IPS DF 6.9 (cell line): ENCODE data around the gene GPR26.

Experiments
- DNase-seq: peaks from one replicate; pipeline ENCODE4 v3.0.0-alpha.2; 2013; ENCODE audit warnings: low read depth, low spot score
- H3K27ac ChIP-seq: one replicate; pipeline ENCODE4 v1.5.1; 2013; ENCODE audit warnings: low read length, control low read depth
- H3K27me3 ChIP-seq: 2 replicates; pipeline ENCODE4 v1.6.1; 2013; ENCODE audit warnings: mild to moderate bottlenecking, low read length; ENCODE audit not compliant: control insufficient read depth, insufficient read depth
- H3K36me3 ChIP-seq: 2 replicates; pipeline ENCODE4 v1.6.1; 2013; ENCODE audit warnings: low read length; ENCODE audit not compliant: control insufficient read depth, insufficient read depth
- H3K4me1 ChIP-seq: 2 replicates; pipeline ENCODE4 v1.6.1; 2013; ENCODE audit warnings: low read length; ENCODE audit not compliant: control insufficient read depth, insufficient read depth
- H3K4me3 ChIP-seq: 2 replicates; pipeline ENCODE4 v1.5.1; 2013; ENCODE audit warnings: mild to moderate bottlenecking, low read length
- H3K9me3 ChIP-seq: 2 replicates; pipeline ENCODE4 v1.6.1; 2013; ENCODE audit warnings: low read length, inconsistent platforms; ENCODE audit not compliant: control insufficient read depth, insufficient read depth
- WGBS: extraction: QIAGEN DNeasy Blood & Tissue Kit; methylation state at CpG from one replicate; pipeline ENCODE4 v1.1.7; 2013; ENCODE audit warnings: mixed read lengths, missing lambda C conversion rate; ENCODE audit not compliant: insufficient read length, insufficient coverage; 5-methylcytosine and 5-hydroxymethylcytosine counted together

Gene GPR26

DNA sequence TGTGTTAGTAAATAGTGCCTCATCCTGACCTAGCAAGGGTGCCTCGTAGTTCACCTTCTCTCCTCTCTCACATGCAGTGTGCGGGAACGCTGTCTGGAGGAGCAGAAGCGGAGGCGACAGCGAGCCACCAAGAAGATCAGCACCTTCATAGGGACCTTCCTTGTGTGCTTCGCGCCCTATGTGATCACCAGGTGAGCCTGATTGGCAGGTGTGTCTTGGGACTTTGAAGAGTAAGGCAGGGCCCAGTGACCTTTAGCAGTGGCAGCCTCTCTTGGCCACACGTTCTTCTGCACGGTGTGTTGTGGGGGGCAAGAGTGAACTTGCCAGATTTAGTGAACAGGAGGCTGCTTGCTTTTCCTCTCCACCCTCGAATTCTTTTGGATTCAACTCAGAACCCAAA is 8.6 kb downstream of the GPR26 start:
- no peaks in the 10 kb centered on the region for H3K36me3 ChIP-seq
- no peak overlapping the region for H3K4me3 ChIP-seq
- H3K9me3 ChIP-seq, result no peaks in the 10 kb centered on the region
- WGBS, result no CpG with 5 or more reads among the region's 11 CpGs
- H3K27ac ChIP-seq, result no peak overlapping the region
- no peaks in the 10 kb centered on the region for H3K27me3 ChIP-seq
- no peaks in the 10 kb centered on the region for H3K4me1 ChIP-seq
- no peak for DNase-seq

DNA sequence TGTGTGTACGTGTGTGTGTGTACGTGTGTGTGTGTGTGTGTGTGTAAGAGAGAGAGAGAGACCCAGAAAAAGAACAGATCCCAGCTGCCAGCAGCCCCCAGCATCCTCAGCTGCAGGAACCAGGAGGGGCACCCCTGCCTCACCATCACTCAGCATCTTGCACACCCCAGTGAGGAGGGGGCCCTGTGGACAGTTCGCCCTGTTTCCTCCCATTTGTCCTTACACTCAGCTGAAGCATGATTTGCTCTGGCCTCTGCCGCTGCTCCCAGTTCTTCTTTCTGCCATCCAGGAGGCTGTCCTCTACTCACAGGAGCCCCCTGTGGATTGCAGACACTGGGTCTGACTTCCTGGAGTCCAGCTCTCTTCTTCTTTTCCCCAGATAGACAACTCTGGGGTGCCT is 9.7 kb downstream of the GPR26 start:
- Histone ChIP-seq H3K4me3 (no peak overlapping the region), H3K4me1 (no peaks in the 10 kb centered on the region), H3K27ac (no peak overlapping the region), H3K27me3 (no peaks in the 10 kb centered on the region), H3K9me3 (no peaks in the 10 kb centered on the region), H3K36me3 (no peaks in the 10 kb centered on the region)
- WGBS, result no CpG with 5 or more reads among the region's 4 CpGs
- no peak for DNase-seq

DNA sequence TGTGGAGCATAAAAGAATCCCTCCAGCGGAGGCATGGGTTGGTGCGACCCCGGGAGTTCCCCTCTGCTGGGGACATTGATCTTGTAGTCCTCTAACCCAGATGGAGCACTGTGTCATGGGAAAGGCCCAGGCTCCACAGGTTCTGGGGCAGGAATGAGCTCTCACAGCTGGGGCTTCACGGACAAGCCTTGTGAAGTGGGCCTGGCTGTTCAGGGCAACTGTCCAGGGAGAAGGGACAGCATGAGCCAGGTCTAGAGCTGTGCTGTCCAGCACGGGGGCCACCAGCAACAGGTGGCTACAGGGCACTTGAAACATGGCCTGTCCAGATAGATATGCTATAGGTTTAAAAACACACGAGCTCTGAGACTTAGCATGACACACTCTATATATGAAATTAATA is 11.4 kb downstream of the GPR26 start:
- H3K4me1 ChIP-seq, result no peaks in the 10 kb centered on the region
- no CpG with 5 or more reads among the region's 6 CpGs for WGBS
- no peak overlapping the region for H3K4me3 ChIP-seq

DNA sequence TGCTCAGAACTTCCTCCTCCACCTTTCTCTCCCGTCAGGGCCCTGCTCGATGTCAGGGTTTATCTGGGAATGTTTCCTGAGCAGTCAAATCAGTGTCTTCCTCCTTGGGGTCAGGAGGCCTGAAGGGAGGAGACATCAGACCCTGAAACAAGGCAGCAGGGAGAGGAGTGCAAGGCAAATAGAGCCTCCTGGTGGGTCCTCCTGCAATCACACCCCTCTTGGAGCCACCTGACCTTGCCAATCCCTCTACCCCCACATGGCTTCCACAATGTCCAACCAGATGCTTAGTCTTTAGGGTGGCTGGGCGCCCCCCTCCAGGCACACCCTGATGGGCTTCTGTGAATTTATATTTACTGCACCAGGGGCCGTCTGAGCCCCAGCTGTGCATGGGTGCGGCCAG is 12.2 kb downstream of the GPR26 start:
- Histone ChIP-seq H3K36me3 (no peaks in the 10 kb centered on the region), H3K9me3 (no peaks in the 10 kb centered on the region), H3K4me3 (no peak overlapping the region), H3K4me1 (no peaks in the 10 kb centered on the region), H3K27me3 (no peaks in the 10 kb centered on the region), H3K27ac (no peak overlapping the region)
- DNase-seq, result no peak
- no CpG with 5 or more reads among the region's 5 CpGs for WGBS

More for the DNA sequence above, 11.4 kb downstream of the GPR26 start:
- no peaks in the 10 kb centered on the region for H3K27me3 ChIP-seq
- H3K36me3 ChIP-seq, result no peaks in the 10 kb centered on the region
- DNase-seq, result no peak
- H3K9me3 ChIP-seq, result no peaks in the 10 kb centered on the region
- H3K27ac ChIP-seq, result no peak overlapping the region

DNA sequence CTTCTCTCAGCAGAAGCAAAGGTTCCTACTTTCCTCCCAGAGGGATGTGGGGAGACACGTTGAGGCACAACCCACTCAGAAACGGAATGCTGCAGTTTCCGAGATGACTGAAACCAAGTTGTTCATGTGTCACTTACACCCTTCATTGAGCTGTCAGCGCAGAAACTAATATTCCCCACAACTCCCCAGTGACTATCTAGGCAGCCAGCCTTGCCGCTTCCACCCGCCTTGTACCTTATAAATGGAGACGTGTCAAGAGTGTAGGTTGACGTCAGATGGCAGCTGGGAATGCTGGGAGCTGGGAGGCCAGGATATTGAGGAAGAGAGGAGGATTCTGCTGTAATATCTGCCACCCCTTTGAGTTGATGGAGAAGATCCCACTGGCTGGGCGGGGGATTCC is 15.1 kb downstream of the GPR26 start:
- H3K4me3 ChIP-seq, result no peak overlapping the region
- no peaks in the 10 kb centered on the region for H3K27me3 ChIP-seq
- H3K9me3 ChIP-seq, result no peaks in the 10 kb centered on the region
- H3K36me3 ChIP-seq, result no peaks in the 10 kb centered on the region
- WGBS, result no CpG with 5 or more reads among the region's 9 CpGs
- no peak for DNase-seq
- no peak overlapping the region for H3K27ac ChIP-seq
- no peaks in the 10 kb centered on the region for H3K4me1 ChIP-seq

DNA sequence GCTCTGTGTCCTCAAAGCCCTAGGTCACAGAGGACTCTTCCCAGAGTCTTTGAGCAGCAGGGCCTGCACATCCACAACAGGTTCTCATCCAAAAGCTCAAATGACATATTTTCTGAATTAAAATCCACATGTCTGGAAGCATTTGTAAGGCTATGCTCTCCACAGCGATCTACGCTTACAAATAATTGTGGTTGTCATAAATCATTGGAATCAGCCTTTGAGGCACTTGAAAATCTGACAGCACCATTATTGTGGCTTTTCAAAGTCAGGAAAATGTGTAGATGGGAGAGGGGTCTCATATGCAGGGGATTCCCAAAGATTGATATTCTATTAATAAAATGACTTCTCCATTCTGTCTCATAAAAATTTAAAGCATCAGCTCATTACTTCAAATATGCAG is 16.3 kb downstream of the GPR26 start:
- Histone ChIP-seq H3K27ac (no peak overlapping the region), H3K9me3 (no peaks in the 10 kb centered on the region), H3K36me3 (no peaks in the 10 kb centered on the region), H3K27me3 (no peaks in the 10 kb centered on the region), H3K4me1 (no peaks in the 10 kb centered on the region), H3K4me3 (no peak overlapping the region)
- WGBS, result no CpG with 5 or more reads among the region's 2 CpGs
- no peak for DNase-seq

DNA sequence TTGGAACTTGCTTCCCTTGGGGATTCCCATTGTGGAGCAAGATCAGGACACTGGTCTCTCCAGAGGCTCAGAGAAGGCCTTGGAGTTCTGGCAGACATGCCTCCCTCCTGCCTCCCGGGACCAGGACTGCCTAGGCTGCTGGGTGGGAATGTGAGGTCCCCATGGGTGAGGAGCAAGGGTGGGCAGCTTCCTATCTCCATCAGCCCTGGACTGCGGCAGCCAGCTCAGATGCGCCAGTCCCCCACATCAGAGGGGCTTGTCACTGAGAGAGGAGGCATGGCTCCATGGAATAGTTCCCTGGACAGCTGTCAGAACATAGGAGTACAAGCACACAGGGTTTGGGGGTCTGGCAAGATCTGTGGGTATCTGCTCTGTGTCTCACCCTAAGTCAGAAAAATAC is 17.3 kb downstream of the GPR26 start:
- Histone ChIP-seq H3K27ac (no peak overlapping the region), H3K36me3 (no peaks in the 10 kb centered on the region), H3K4me3 (no peak overlapping the region), H3K4me1 (no peaks in the 10 kb centered on the region), H3K27me3 (no peaks in the 10 kb centered on the region), H3K9me3 (no peaks in the 10 kb centered on the region)
- no peak for DNase-seq
- WGBS, result no CpG with 5 or more reads among the region's 3 CpGs

DNA sequence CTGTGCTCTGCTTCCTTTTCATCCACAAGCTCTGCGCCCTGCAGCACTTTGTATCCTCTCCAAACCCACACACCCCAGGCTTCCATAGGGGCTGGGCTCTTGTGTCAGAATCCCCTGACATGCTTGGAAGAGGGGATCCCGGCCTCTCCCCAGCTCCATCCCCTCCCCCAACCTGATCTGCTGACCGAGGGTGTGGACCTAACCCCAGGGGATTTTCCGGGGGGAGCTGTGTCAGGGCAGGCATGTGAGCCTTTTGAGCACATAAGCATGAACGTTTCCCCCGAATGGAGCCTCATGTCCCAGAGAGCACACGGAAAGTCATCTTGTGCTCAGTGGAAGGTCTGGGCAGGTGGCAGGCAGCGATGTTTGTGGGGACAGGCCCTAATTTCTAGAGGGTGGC is 17.7 kb downstream of the GPR26 start:
- Histone ChIP-seq H3K36me3 (no peaks in the 10 kb centered on the region), H3K9me3 (no peaks in the 10 kb centered on the region), H3K4me3 (no peak overlapping the region), H3K4me1 (no peaks in the 10 kb centered on the region), H3K27me3 (no peaks in the 10 kb centered on the region), H3K27ac (no peak overlapping the region)
- no CpG with 5 or more reads among the region's 8 CpGs for WGBS
- DNase-seq, result no peak

DNA sequence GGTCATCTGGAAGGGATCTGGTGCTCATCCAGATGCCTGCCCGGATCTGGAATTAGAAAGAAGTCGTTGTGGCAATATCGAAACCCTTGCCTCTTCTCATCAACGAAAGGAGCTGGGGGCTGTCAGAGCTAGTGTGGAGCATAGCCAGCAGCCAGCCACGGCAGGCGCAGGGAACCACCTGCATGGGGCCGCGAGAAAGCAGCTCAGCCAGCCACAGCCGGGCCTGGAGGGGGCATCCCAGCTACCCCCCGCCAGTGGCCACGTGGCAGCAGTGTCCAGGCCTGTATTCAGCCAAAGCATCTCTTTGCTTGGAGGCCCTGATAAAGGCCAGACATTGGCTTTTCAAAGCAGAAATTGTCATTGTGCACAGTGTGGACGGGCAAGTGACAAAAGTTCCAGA is 19.1 kb downstream of the GPR26 start:
- Histone ChIP-seq H3K4me1 (no peaks in the 10 kb centered on the region), H3K4me3 (no peak overlapping the region), H3K27me3 (no peaks in the 10 kb centered on the region), H3K36me3 (no peaks in the 10 kb centered on the region), H3K9me3 (no peaks in the 10 kb centered on the region), H3K27ac (no peak overlapping the region)
- DNase-seq, result no peak
- no CpG with 5 or more reads among the region's 12 CpGs for WGBS

DNA sequence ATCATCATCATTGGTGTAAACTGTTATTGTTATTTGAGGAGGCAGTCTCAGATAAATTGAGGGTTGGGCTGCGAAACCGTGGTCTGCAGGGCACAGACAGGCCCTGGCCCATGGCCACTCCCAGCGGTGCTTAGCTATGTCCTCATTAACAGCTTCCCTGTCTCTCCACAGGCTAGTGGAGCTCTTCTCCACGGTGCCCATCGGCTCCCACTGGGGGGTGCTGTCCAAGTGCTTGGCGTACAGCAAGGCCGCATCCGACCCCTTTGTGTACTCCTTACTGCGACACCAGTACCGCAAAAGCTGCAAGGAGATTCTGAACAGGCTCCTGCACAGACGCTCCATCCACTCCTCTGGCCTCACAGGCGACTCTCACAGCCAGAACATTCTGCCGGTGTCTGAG is 21.6 kb downstream of the GPR26 start:
- Histone ChIP-seq H3K27ac (no peak overlapping the region), H3K36me3 (no peaks in the 10 kb centered on the region), H3K4me3 (no peak overlapping the region), H3K4me1 (no peaks in the 10 kb centered on the region), H3K9me3 (no peaks in the 10 kb centered on the region), H3K27me3 (no peaks in the 10 kb centered on the region)
- WGBS, result no CpG with 5 or more reads among the region's 13 CpGs
- DNase-seq, result no peak

DNA sequence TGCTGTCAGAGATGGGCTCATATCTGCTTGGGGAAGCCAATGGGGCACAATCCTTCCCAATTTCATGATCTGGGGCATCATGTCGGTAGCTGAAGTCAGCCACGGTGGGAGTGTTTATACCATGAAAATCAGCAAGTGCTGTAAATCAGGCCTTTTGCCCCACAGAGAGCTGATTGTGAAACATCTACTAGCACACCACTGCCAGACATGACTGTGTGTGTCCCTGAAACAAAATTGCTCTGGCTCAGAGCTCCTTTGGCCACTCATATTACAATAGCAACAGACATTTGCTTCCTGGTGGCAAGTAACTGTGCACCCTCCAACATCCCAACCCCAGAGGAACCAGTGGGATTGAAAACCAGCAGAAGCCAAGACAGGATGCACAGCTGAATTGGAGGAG is 23.7 kb downstream of the GPR26 start:
- WGBS, result no CpG with 5 or more reads among the region's 2 CpGs
- no peaks in the 10 kb centered on the region for H3K9me3 ChIP-seq
- H3K4me1 ChIP-seq, result no peaks in the 10 kb centered on the region
- H3K27me3 ChIP-seq, result no peaks in the 10 kb centered on the region
- DNase-seq, result no peak
- H3K27ac ChIP-seq, result no peak overlapping the region
- H3K4me3 ChIP-seq, result no peak overlapping the region
- H3K36me3 ChIP-seq, result no peaks in the 10 kb centered on the region
